T-cell (primary cell): ENCODE data around the gene LSM7. TPM values are rescaled to one million over a fixed set of nuclear protein-coding genes. Genes with fewer than 3 reads are reported as not detected.
A peak's percentile ranks its signal among the peaks of the same experiment; 100 is the strongest.

Source experiments
- ATAC-seq, 4 experiments: fragments of 200-7000 bp in 3 of 4; fragments of 150-1000 bp in 1 of 4; cut with Tn5 transposase; replicated peaks in 1 of 4; 1 replicate in 3 of 4; 2 replicates in 1 of 4; pipeline ENCODE4 v1.10.0; 2021; ENCODE audit warnings: moderate library complexity in 3 of 4, mild to moderate bottlenecking in 2 of 4, moderate number of reproducible peaks in 1 of 4
- CTCF ChIA-PET, 2 donors: fragments of 300-600 bp; sonication (Branson Sonifier 250); formaldehyde crosslinking; loops; one replicate each; lab custom pipeline; 2022; ENCODE audit warnings: antibody characterized with exemption in 2 of 2; lab: Charles Lee
- POLR2A ChIA-PET, 2 donors: fragments of 300-600 bp; sonication (Branson Sonifier 250); formaldehyde crosslinking; loops; one replicate each; lab custom pipeline; 2022; ENCODE audit warnings: antibody characterized with exemption in 2 of 2; lab: Charles Lee
- DNase-seq, 35 experiments: peaks; one replicate each; pipeline versions ENCODE4 v3.0.0 to v3.0.0-alpha.2; 2013 to 2023
- H3K27ac ChIP-seq: one replicate; pipeline ENCODE4 v1.5.1; 2013; ENCODE audit warnings: low read length
- H3K27me3 ChIP-seq, 2 experiments: replicated peaks in 1 of 2; 1 replicate in 1 of 2; 2 replicates in 1 of 2; pipeline versions ENCODE4 v1.6.1 to v1.7.0; 2013; ENCODE audit warnings: low read length in 1 of 2, mixed read lengths in 1 of 2; ENCODE audit not compliant: control insufficient read depth in 2 of 2, insufficient read depth in 2 of 2; ENCODE audit errors: extremely low read depth in 1 of 2
- H3K36me3 ChIP-seq, 2 donors: 1 replicate in 1 of 2; 2 replicates in 1 of 2; pipeline versions ENCODE4 v1.6.1 to v1.7.0; 2013; ENCODE audit warnings: low read length in 1 of 2; ENCODE audit not compliant: control insufficient read depth in 2 of 2, insufficient read depth in 1 of 2; ENCODE audit errors: extremely low read depth in 1 of 2
- H3K4me1 ChIP-seq, 2 experiments: 1 replicate in 1 of 2; 2 replicates in 1 of 2; pipeline versions ENCODE4 v1.6.1 to v1.7.0; 2013; ENCODE audit warnings: low read length in 2 of 2, mixed read lengths in 1 of 2; ENCODE audit not compliant: insufficient read depth in 2 of 2, control insufficient read depth in 1 of 2; ENCODE audit errors: extremely low read depth in 1 of 2
- H3K4me3 ChIP-seq, 2 donors: 1 replicate in 1 of 2; 2 replicates in 1 of 2; pipeline versions ENCODE4 v1.5.1 to v1.7.0; 2013; ENCODE audit warnings: mild to moderate bottlenecking in 2 of 2, low read length in 1 of 2, moderate library complexity in 1 of 2; ENCODE audit not compliant: control insufficient read depth in 1 of 2; ENCODE audit errors: extremely low read depth in 1 of 2
- H3K9me3 ChIP-seq: 2 replicates; pipeline ENCODE4 v1.7.0; 2013
- H3K27ac Mint-ChIP-seq, 2 donors: one replicate each; pipeline ENCODE4 v1.8.0; 2020 to 2021; ENCODE audit warnings: mild to moderate bottlenecking in 2 of 2, mixed read lengths in 2 of 2
- H3K27me3 Mint-ChIP-seq, 2 donors: one replicate each; pipeline ENCODE4 v1.8.0; 2021 to 2022; ENCODE audit warnings: mixed read lengths in 2 of 2
- H3K36me3 Mint-ChIP-seq: one replicate; pipeline ENCODE4 v1.8.0; 2021; ENCODE audit warnings: mixed read lengths
- H3K4me1 Mint-ChIP-seq, 3 donors: one replicate each; pipeline ENCODE4 v1.8.0; 2020 to 2022; ENCODE audit warnings: mixed read lengths in 3 of 3, mild to moderate bottlenecking in 1 of 3
- H3K4me3 Mint-ChIP-seq, 3 donors: one replicate each; pipeline ENCODE4 v1.8.0; 2020 to 2022; ENCODE audit warnings: mild to moderate bottlenecking in 3 of 3, mixed read lengths in 3 of 3, moderate library complexity in 3 of 3
- H3K9me3 Mint-ChIP-seq, 3 donors: one replicate each; pipeline ENCODE4 v1.8.0; 2020 to 2022; ENCODE audit warnings: mixed read lengths in 3 of 3
- WGBS: methylation state at CpG from one replicate; pipeline ENCODE4 v1.1.5; 2013; ENCODE audit warnings: missing lambda C conversion rate; ENCODE audit not compliant: insufficient coverage; 5-methylcytosine and 5-hydroxymethylcytosine counted together
- total RNA-seq, 35 experiments: library from RNA in 6 of 35; stranded (reverse) in 6 of 35; fragments of 120-200 nt in 1 of 35; gene quantifications; one replicate each; pipeline versions ENCODE4 v1.2.1 to v1.2.4 and lab custom pipeline; 2013 to 2026

LSM7 gene
- total RNA-seq, 5 donors from 2014 or later (not counting 1 experiment from before 2014, with no cell fraction given) = 86.7 to 127 (median 107) TPM

DNA sequence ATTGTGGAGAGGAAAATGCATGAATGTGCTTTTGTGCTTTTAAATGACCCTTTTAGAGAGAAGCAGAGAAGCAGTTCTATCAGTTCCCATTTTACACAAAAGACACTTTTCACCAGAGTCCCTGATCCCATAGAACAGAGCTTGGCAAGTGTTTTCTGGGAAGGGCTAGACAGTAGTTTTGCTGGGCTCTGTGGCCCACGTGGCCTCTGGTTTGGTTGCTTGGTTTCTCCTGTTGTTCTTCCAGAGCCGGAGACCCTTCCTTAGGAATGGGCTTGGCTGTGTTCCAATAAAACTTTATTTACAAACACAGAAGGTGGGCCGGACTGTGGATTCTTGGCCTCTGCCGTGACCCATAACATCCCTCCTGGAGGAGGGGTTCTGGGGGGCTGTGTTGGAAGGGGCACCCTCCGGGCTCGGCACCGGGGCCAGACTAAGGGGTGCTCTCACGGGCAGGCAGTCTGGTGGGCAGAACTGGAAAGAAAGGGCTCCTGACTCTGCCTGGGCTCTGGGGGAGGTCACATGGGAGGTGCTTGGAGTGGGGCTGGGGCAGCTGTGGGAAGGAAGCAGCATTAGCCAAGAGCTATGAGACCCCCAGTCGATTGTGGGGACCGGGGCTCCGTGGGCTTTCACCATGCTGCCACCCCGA, 3.3 kb upstream of the LSM7 start:
- DNase-seq (no peak), ATAC-seq (no peak)
- peaks cover 15 to 71% of the 10 kb centered on the region in 2 experiments for H3K4me1 ChIP-seq
- 42% methylated on average over 4 of the region's 12 CpGs for WGBS
- POLR2A ChIA-PET = no interaction called here
- no peaks in the 10 kb centered on the region for H3K9me3 ChIP-seq
- CTCF ChIA-PET = no interaction called here
- no peaks in the 10 kb centered on the region for H3K9me3 Mint-ChIP-seq
- H3K27me3 Mint-ChIP-seq = no peaks in the 10 kb centered on the region
- peak overlapping the region in 1 of 3 donors; percentile 97 for H3K4me3 Mint-ChIP-seq
- H3K36me3 ChIP-seq = peaks cover 0 to 3% of the 10 kb centered on the region in 2 donors
- peak overlapping the region; percentile 59 for H3K27ac ChIP-seq
- H3K36me3 Mint-ChIP-seq = peaks cover 12% of the 10 kb centered on the region
- no peak overlapping the region for H3K4me3 ChIP-seq
- no peaks in the 10 kb centered on the region for H3K27me3 ChIP-seq
- peak overlapping the region; percentile 89 to 93 for H3K27ac Mint-ChIP-seq
- H3K4me1 Mint-ChIP-seq = peaks cover 57 to 67% (median 65%) of the 10 kb centered on the region in 3 donors

DNA sequence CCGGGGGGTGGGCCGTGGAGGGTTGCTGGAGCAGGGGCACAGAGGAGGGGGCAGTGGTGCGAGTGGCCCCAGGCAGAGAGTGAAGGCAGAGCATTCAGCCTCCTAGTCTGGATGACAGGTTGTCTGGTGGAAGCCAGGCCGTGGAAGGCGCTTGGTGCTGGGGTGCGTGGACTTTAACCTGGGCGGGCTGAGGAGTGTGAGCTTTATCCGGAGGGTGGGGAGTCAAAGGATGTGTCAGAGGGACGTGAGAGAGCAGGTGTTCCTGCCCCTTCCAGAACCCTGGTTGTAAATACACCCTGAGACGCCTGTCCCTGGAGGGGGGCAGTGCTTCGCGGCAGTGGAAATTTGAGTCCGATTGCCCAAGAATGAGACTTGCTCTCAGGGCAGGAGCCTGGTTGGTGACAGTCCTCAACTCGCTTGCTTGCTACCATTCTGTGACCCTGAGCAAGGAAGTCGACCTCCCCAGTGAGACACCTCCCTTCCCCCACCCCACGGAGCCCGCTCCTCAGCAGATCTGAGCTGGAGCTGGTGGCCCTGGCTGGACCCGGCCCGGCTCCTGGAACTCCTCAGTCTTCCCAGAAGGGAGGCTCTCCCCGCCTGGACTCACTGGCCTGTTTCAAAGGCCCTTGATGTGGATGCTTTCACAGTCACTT, 2.4 kb upstream of the LSM7 start:
- Mint-ChIP-seq H3K4me3 (peak overlapping the region; percentile 41 to 97 (median 63)), H3K4me1 (peaks cover 61 to 66% (median 64%) of the 10 kb centered on the region in 3 donors), H3K27ac (peak overlapping the region in 1 of 2 donors; percentile 57), H3K36me3 (peaks cover 9% of the 10 kb centered on the region), H3K9me3 (no peaks in the 10 kb centered on the region), H3K27me3 (no peaks in the 10 kb centered on the region)
- peaks cover 0 to 7% of the 10 kb centered on the region in 2 donors for H3K36me3 ChIP-seq
- CTCF ChIA-PET = no interaction called here
- H3K27me3 ChIP-seq = no peaks in the 10 kb centered on the region
- DNase-seq (no peak), ATAC-seq (no peak)
- H3K4me1 ChIP-seq = peaks cover 18 to 81% of the 10 kb centered on the region in 2 experiments
- H3K27ac ChIP-seq = no peak overlapping the region
- no peak overlapping the region for H3K4me3 ChIP-seq
- WGBS = 86% methylated on average over 17 of the region's 20 CpGs
- POLR2A ChIA-PET = no interaction called here
- H3K9me3 ChIP-seq = no peaks in the 10 kb centered on the region

DNA sequence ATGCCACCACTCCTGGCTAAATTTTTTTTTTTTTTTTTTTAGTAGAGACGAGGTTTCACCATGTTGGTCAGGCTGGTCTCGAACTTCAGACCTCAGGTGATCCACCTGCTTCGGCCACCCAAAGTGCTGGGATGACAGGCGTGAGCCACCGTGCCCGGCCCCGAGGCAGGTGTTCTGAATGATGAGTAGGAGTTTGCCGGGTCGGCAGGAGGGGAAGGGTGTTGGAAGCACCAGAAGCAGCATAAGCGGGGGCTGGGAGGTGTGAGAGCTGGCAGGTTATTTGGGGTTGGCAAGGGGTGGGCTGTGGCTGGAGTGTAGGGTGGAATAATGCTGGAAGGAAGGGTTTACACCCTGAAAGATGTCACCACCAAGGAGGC, 1.9 kb upstream of the LSM7 start:
- Mint-ChIP-seq H3K4me1 (peaks cover 63 to 69% (median 65%) of the 10 kb centered on the region in 3 donors), H3K27me3 (no peaks in the 10 kb centered on the region), H3K9me3 (no peaks in the 10 kb centered on the region), H3K36me3 (peaks cover 7% of the 10 kb centered on the region), H3K4me3 (peak overlapping the region; percentile 41 to 97 (median 63)), H3K27ac (peak overlapping the region in 1 of 2 donors; percentile 57)
- H3K9me3 ChIP-seq = no peaks in the 10 kb centered on the region
- CTCF ChIA-PET = no interaction called here
- H3K27ac ChIP-seq = no peak overlapping the region
- H3K27me3 ChIP-seq = no peaks in the 10 kb centered on the region
- no peak for DNase-seq
- POLR2A ChIA-PET = no interaction called here
- H3K4me1 ChIP-seq = peaks cover 18 to 86% of the 10 kb centered on the region in 2 experiments
- no peak overlapping the region for H3K4me3 ChIP-seq
- H3K36me3 ChIP-seq = peaks cover 4 to 11% of the 10 kb centered on the region in 2 donors
- WGBS = 90% methylated on average over 8 of the region's 10 CpGs
- no peak for ATAC-seq

DNA sequence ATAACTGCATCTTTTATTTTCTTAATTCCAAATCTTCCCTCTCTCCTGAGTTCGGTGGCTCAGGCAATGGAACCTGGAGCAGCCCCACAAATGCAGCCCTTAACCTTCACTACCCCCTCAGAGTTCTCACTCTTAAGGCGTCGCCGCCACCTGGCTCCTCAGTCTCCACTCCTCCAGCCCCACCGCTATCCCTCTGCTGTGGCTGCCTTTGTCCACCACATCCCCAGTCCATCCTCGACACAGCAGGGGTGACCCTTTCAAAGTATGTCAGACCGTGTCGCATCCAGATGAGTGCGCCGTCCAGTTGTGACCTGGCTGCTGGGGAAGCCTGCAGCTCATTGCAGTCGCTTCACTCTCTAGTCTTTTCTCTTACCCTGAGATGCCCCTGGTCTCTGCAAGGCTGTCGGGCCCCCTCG, 1.1 kb upstream of the LSM7 start:
- no peak for ATAC-seq
- Mint-ChIP-seq H3K36me3 (peaks cover 7% of the 10 kb centered on the region), H3K4me1 (peaks cover 66 to 75% (median 68%) of the 10 kb centered on the region in 3 donors), H3K4me3 (peak overlapping the region; percentile 87 to 97 (median 93)), H3K27me3 (no peaks in the 10 kb centered on the region), H3K27ac (peak overlapping the region; percentile 84 to 86), H3K9me3 (no peaks in the 10 kb centered on the region)
- ChIA-PET CTCF (interaction anchor here in 1 of 2 donors (0.8 kb wide), 1 partner anchor 91 kb away, joined by 6 read pairs; no protein-coding TSS in a partner anchor), POLR2A (interaction anchor here in 1 of 2 donors (0.7 kb wide), 1 partner anchor 51 kb away, joined by 3 read pairs; no protein-coding TSS in a partner anchor)
- DNase-seq = no peak
- Histone ChIP-seq H3K27ac (no peak overlapping the region), H3K4me1 (peaks cover 18 to 86% of the 10 kb centered on the region in 2 experiments), H3K27me3 (no peaks in the 10 kb centered on the region), H3K36me3 (peaks cover 9 to 13% of the 10 kb centered on the region in 2 donors), H3K4me3 (peak overlapping the region; percentile 84 to 97), H3K9me3 (no peaks in the 10 kb centered on the region)
- WGBS = 86% methylated on average over 9 of the region's 13 CpGs

DNA sequence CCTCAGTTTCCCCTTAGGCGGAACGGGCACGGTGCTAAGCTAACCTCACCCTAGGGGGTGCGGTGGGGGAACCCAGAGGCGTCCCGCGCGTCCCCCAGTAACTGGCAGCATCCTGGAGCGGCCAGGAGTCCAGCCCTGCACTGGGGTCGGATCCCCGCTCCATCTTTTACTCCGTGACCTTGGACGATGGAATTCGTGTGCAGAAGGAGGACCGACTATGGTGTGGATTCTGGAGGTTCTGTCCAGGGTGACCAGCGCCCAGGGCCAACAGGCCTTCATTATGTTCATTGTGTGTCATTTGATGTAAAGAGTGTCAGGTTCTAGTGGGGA, 728 bp upstream of the LSM7 start:
- DNase-seq = no peak
- Mint-ChIP-seq H3K36me3 (peaks cover 7% of the 10 kb centered on the region), H3K4me1 (peaks cover 68 to 77% (median 69%) of the 10 kb centered on the region in 3 donors), H3K9me3 (no peaks in the 10 kb centered on the region), H3K4me3 (peak overlapping the region; percentile 87 to 97 (median 93)), H3K27me3 (no peaks in the 10 kb centered on the region), H3K27ac (peak overlapping the region; percentile 84 to 86)
- ATAC-seq = no peak
- WGBS = 14% methylated on average over 15 of the region's 16 CpGs
- no peaks in the 10 kb centered on the region for H3K9me3 ChIP-seq
- H3K4me1 ChIP-seq = peaks cover 18 to 84% of the 10 kb centered on the region in 2 experiments
- H3K27ac ChIP-seq = peak overlapping the region; percentile 34
- H3K36me3 ChIP-seq = peaks cover 13 to 15% of the 10 kb centered on the region in 2 donors
- no peaks in the 10 kb centered on the region for H3K27me3 ChIP-seq
- ChIA-PET CTCF (interaction anchor here in 1 of 2 donors (0.8 kb wide), 1 partner anchor 90 kb away, joined by 6 read pairs; no protein-coding TSS in a partner anchor), POLR2A (no interaction called here)
- peak overlapping the region; percentile 84 to 97 for H3K4me3 ChIP-seq

DNA sequence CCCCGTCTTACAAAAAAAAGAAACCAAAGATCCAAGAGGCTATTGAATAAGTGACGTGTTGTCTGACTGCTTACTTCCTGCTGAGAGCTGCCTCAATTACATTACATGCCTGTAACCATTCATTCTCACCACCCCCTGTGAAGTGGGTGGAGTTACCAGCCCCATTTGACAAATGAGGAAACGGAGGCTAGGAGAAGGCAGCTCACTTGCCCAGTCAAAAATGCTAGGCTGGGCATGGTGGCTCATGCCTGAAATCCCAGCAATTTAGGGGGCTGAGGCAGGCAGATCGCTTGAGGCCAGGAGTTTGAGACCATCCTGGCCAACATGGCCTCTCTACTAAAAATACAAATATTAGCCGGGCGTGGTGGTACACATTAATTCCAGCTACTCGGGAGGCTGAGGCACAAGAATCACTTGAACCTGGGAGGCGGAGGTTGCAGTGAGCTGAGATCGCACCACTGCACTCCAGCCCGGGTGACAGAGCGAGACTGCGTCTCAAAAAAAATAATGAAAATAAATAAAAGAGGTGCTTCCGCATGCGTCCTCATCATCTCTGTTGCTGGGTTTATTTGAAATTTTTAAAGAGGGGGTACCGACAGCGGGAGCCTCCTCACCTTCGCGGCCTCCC, 499 bp downstream of the LSM7 start:
- DNase-seq (peak in 33 of 35 experiments; percentile 16 to 75 (median 45)), ATAC-seq (peak in 2 of 4 experiments; percentile 1 to 64)
- Mint-ChIP-seq H3K4me3 (peak overlapping the region; percentile 93 to 100 (median 97)), H3K27me3 (no peaks in the 10 kb centered on the region), H3K36me3 (peaks cover 7% of the 10 kb centered on the region), H3K4me1 (peaks cover 58 to 71% (median 66%) of the 10 kb centered on the region in 3 donors), H3K27ac (peak overlapping the region; percentile 92 to 98), H3K9me3 (no peaks in the 10 kb centered on the region)
- Histone ChIP-seq H3K36me3 (peaks cover 17 to 24% of the 10 kb centered on the region in 2 donors), H3K27ac (peak overlapping the region; percentile 48), H3K4me3 (peak overlapping the region; percentile 84 to 97), H3K9me3 (no peaks in the 10 kb centered on the region), H3K27me3 (no peaks in the 10 kb centered on the region), H3K4me1 (peaks cover 15 to 72% of the 10 kb centered on the region in 2 experiments)
- POLR2A ChIA-PET = interaction anchor here in 1 of 2 donors (0.6 to 1.0 kb wide), 2 partner anchors 148 to 156 kb away, joined by 3 to 4 read pairs; partner anchors contain the start of gene GADD45B
- WGBS = 0% methylated on average over 5 of the region's 18 CpGs
- CTCF ChIA-PET = no interaction called here
